Endothelial cell of umbilical vein (primary cell): ENCODE data around the gene RNU5D-1. TPM values are rescaled to one million over a fixed set of nuclear protein-coding genes. Genes with fewer than 3 reads are reported as not detected.

Experiments
- BruUV-seq: library from RNA; stranded (reverse); fragments of 400-500 nt; replicated peaks from 2 replicates; lab custom pipeline; 2021; lab: Mats Ljungman, UMichigan
- CTCF ChIA-PET: fragments of 300-600, 350-600 bp; sonication (Branson Sonifier 250); formaldehyde crosslinking; loops from one replicate; lab custom pipeline; 2021; ENCODE audit warnings: antibody characterized with exemption, inconsistent platforms; lab: Charles Lee
- POLR2A ChIA-PET: fragments of 300-600, 350-600 bp; sonication (Branson Sonifier 250); formaldehyde crosslinking; loops from one replicate; lab custom pipeline; 2021; ENCODE audit warnings: antibody characterized with exemption, inconsistent platforms; lab: Charles Lee
- DNase-seq: peaks from one replicate; pipeline ENCODE4 v3.0.0-alpha.2; 2011; ENCODE audit warnings: low read depth, low spot score
- FAIRE-seq: peaks from 2 replicates; lab custom pipeline; 2011; peaks lifted over from hg19 to GRCh38; lab: Jason Lieb, UNC
- H2AFZ ChIP-seq: 2 replicates; pipeline ENCODE4 v1.6.0; 2012; ENCODE audit warnings: low read depth, low read length, control low read depth, inconsistent platforms
- H3K27ac ChIP-seq: 2 replicates; pipeline ENCODE4 v1.5.1; 2011; ENCODE audit warnings: low read depth, mild to moderate bottlenecking, control low read depth, low read length, moderate library complexity; ENCODE audit not compliant: insufficient read depth
- H3K27me3 ChIP-seq, 2 experiments: 2 replicates each; pipeline versions ENCODE4 v1.6.0 to v1.6.1; 2011; ENCODE audit warnings: low read length in 2 of 2, mixed read lengths in 1 of 2; ENCODE audit not compliant: control insufficient read depth in 2 of 2, insufficient read depth in 2 of 2
- H3K36me3 ChIP-seq, 2 experiments: 2 replicates in 1 of 2; 3 replicates in 1 of 2; pipeline ENCODE4 v1.5.1; 2011; ENCODE audit warnings: low read length in 2 of 2, mild to moderate bottlenecking in 1 of 2, moderate library complexity in 1 of 2; ENCODE audit not compliant: control insufficient read depth in 2 of 2, insufficient read depth in 2 of 2; ENCODE audit errors: extremely low read depth in 1 of 2
- H3K4me1 ChIP-seq: 3 replicates; pipeline ENCODE4 v1.5.1; 2011; ENCODE audit warnings: mild to moderate bottlenecking, low read length; ENCODE audit not compliant: control insufficient read depth, insufficient read depth; ENCODE audit errors: extremely low read depth
- H3K4me2 ChIP-seq: 2 replicates; pipeline ENCODE4 v1.6.1; 2011; ENCODE audit warnings: low read length, control low read depth, mixed read lengths; ENCODE audit not compliant: insufficient read depth
- H3K4me3 ChIP-seq, 3 experiments: fragments of 200-600 bp in 1 of 3; sonication (generic), shearing (Covaris generic) in 1 of 3; replicated peaks in 1 of 3; 2 replicates each; pipeline ENCODE4 v1.5.1; 2011 to 2016; ENCODE audit warnings: control low read depth in 3 of 3, low read length in 3 of 3, mild to moderate bottlenecking in 2 of 3, inconsistent platforms in 1 of 3, low read depth in 1 of 3, moderate library complexity in 1 of 3; ENCODE audit not compliant: insufficient read depth in 1 of 3
- H3K79me2 ChIP-seq: 2 replicates; pipeline ENCODE4 v1.6.0; 2012; ENCODE audit warnings: low read length, inconsistent platforms; ENCODE audit not compliant: control insufficient read depth, insufficient read depth
- H3K9ac ChIP-seq: replicated peaks from 2 replicates; pipeline ENCODE3; 2011; ENCODE audit warnings: low read length, control low read depth; ENCODE audit not compliant: insufficient read depth; ENCODE audit errors: extremely low read depth
- H3K9me1 ChIP-seq: replicated peaks from 3 replicates; pipeline ENCODE4 v1.6.0; 2011; ENCODE audit warnings: mild to moderate bottlenecking, low read length; ENCODE audit not compliant: control insufficient read depth, insufficient read depth; ENCODE audit errors: extremely low read depth
- H3K9me3 ChIP-seq: replicated peaks from 2 replicates; pipeline ENCODE4 v1.5.1; 2012; ENCODE audit warnings: low read length, inconsistent platforms; ENCODE audit not compliant: control insufficient read depth, insufficient read depth
- H4K20me1 ChIP-seq: replicated peaks from 2 replicates; pipeline ENCODE3; 2011; ENCODE audit warnings: mild to moderate bottlenecking, low read length; ENCODE audit not compliant: control insufficient read depth, insufficient read depth; ENCODE audit errors: extremely low read depth
- CTCF ChIP-seq, 2 donors: IDR thresholded peaks; 1 replicate in 1 of 2; 2 replicates in 1 of 2; pipeline ENCODE4 v1.5.1; 2011; ENCODE audit warnings: low read length in 2 of 2, mild to moderate bottlenecking in 2 of 2, moderate library complexity in 2 of 2, control low read depth in 1 of 2, inconsistent platforms in 1 of 2, low read depth in 1 of 2; ENCODE audit not compliant: insufficient read depth in 1 of 2; ENCODE audit errors: extremely low read depth in 1 of 2
- EZH2 ChIP-seq: IDR thresholded peaks from 2 replicates; pipeline ENCODE4 v1.6.1; 2012; ENCODE audit warnings: borderline replicate concordance, low read depth, mild to moderate bottlenecking, moderate library complexity, low read length, inconsistent platforms; ENCODE audit not compliant: severe bottlenecking
- FOS ChIP-seq: IDR thresholded peaks from 2 replicates; pipeline ENCODE4 v1.6.1; 2011; ENCODE audit warnings: mild to moderate bottlenecking, low read length, moderate library complexity, borderline replicate concordance; ENCODE audit not compliant: insufficient read depth
- GATA2 ChIP-seq: IDR thresholded peaks from 2 replicates; pipeline ENCODE4 v1.7.0; 2011; ENCODE audit warnings: low read depth, mild to moderate bottlenecking, moderate library complexity, mixed read lengths, low read length; ENCODE audit not compliant: insufficient read length, insufficient read depth
- JUN ChIP-seq: IDR thresholded peaks from 2 replicates; pipeline ENCODE4 v1.6.1; 2011; ENCODE audit warnings: borderline replicate concordance, low read depth; ENCODE audit not compliant: insufficient read length, insufficient read depth
- POLR2A ChIP-seq: IDR thresholded peaks from 2 replicates; pipeline ENCODE4 v1.6.1; 2012; ENCODE audit warnings: low read depth, mild to moderate bottlenecking, control low read depth, low read length
- POLR2AphosphoS5 ChIP-seq: IDR thresholded peaks from 2 replicates; pipeline ENCODE4 v1.6.1; 2012; ENCODE audit warnings: low read depth, mild to moderate bottlenecking, control low read depth, low read length, moderate library complexity; ENCODE audit not compliant: insufficient read depth
- dilution Hi-C: fragments of 300-500 bp; cut with MboI; formaldehyde crosslinking; loops from one replicate; pipeline ENCODE4 v1.15.0; 2019; ENCODE audit warnings: low sequenced_read_pairs; ENCODE audit not compliant: extremely low pct_ligation_motif_present
- intact Hi-C: fragments of 100-400 bp; cut with micrococcal nuclease; formaldehyde crosslinking; loops from one replicate; pipeline ENCODE4 v1.10.0; 2022
- polyA plus RNA-seq, 4 experiments: library from polyadenylated mRNA; depleted of rRNA in 3 of 4; stranded (reverse) in 3 of 4; unstranded in 1 of 4; fragments of >200 nt; gene quantifications; 2 replicates each; pipeline versions ENCODE4 v1.2.1 to v1.2.3, GENCODE V29; 2011 to 2012; ENCODE audit warnings: missing spikeins in 1 of 4
- total RNA-seq: library from RNA; stranded (reverse); gene quantifications from 2 replicates; pipeline ENCODE4 v1.2.3, GENCODE V29; 2021

RNU5D-1 gene
- total and polyA plus RNA-seq, 2 donors (not counting 3 experiments of a cell fraction or from before 2014, with no cell fraction given), result not detected

GRCh38 chr1:44735992-44736391 lies 5.0 kb upstream of the RNU5D-1 start:
- Histone ChIP-seq H3K4me1 (peaks cover 10% of the 10 kb centered on the region), H3K36me3 (no peaks in the 10 kb centered on the region), H3K9ac (no peak overlapping the region), H3K79me2 (peaks cover 13% of the 10 kb centered on the region), H4K20me1 (no peaks in the 10 kb centered on the region), H3K4me3 (no peak overlapping the region), H3K27ac (no peak overlapping the region), H3K9me3 (no peaks in the 10 kb centered on the region), H3K27me3 (peaks cover 0 to 4% of the 10 kb centered on the region in 2 experiments), H2AFZ (no peak overlapping the region), H3K9me1 (no peaks in the 10 kb centered on the region), H3K4me2 (no peak overlapping the region)
- no peak for DNase-seq
- intact Hi-C loops (no loop called here), dilution Hi-C loops (no loop called here)
- BruUV-seq, result no TSS peak
- TF ChIP-seq CTCF (IDR thresholded peaks at IDR 0.05; ENCODE audit: extremely low read depth in 1 of 2, insufficient read depth in 1 of 2, low read depth in 1 of 2, low read length in 2 of 2), result no peak
- TF ChIP-seq POLR2AphosphoS5, result no peak
- no peak for TF ChIP-seq POLR2A
- no peak for TF ChIP-seq FOS
- TF ChIP-seq JUN, result no peak
- no peak for TF ChIP-seq EZH2
- TF ChIP-seq GATA2, result no peak
- no peak for FAIRE-seq
- POLR2A ChIA-PET, result no interaction called here
- CTCF ChIA-PET, result no interaction called here
